ENCODE data around the gene C16orf87. TPM values are rescaled to one million over a fixed set of nuclear protein-coding genes. Genes with fewer than 3 reads are reported as not detected.
A peak's percentile ranks its signal among the peaks of the same experiment; 100 is the strongest.

C16orf87 gene
- total RNA-seq, 1 donor from 2014 or later = 15.2 TPM

DNA sequence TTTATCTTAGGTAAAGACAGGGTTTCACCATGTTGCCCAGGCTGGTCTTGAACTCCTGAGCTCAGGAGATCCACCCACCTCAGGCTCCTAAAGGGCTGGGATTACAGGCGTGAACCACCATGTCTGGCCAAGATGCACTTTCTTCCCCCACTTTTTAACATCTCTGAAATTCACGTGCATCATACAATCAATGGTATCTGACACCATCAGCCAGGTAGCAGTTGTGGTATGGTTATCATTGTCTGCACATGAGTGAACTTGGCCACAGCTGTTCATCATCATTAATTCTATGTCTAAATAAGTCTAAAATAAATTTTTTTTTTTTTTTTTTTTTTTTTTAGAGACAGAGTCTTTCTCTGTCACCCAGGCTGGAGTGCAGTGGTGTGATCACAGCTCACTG, 48.7 kb downstream of the C16orf87 start:
- no peak for ATAC-seq
- intact Hi-C loops (cut with micrococcal nuclease) = no loop called here
- DNase-seq = no peak

DNA sequence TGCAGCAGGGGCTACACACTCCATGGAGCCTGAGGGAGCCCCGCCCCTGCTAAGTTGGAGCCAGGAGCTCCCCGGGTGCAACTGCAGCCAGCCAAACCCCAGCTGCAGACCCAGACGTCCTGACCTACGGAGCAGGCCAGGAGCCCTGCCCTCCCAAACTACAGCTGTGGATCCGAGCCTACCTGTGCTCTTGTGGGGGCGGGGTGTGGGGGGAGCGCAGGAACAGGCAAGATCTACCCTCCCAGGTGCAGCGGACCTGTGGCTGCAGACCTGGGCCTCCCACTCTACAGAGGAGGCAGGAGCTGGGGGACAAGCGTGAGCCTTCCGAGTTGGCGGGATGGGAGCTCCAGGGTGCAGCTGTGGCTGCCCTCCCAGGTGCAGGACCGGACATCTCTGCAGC, 53.2 kb downstream of the C16orf87 start:
- ATAC-seq = no peak
- intact Hi-C loops (cut with micrococcal nuclease) = no loop called here
- no peak for DNase-seq

DNA sequence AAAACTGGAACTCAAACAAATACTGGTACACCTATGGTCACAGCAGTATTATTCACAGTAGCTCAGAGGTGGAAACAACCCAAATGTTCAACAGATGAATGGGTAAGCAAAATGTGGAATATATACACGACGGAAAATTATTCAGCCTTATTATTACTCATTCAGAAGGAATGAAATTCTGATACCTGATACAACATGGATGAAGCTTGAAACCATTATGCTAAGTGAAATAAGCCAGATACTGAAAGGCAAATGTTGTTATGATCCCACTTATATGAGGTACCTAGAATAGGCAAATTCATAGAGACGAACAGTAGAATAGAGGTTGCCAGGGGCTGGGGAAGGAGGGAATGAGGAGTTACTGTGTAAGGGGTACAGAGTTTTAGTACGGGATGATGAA, 55.8 kb downstream of the C16orf87 start:
- ATAC-seq (no peak), DNase-seq (no peak)
- intact Hi-C loops (cut with micrococcal nuclease) = no loop called here

DNA sequence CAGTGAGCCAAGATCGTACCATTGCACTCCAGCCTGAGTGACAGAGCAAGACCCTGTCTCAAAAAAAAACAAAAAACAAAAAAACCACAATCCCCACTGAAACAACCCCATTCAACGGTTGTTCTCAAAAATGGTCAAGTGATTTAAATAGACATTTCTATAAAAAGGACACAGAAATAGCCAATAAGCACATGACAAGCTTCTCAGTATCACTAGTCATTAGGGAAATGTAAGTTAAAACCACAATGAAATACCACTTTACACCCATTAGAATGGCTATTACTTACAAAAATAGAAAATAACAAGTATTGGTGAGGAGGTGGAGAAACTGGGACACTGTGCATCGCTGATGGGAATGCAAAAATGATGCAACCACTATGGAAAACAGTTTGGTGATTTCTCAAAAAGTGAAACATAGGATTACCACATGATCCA, 56.2 kb downstream of the C16orf87 start:
- intact Hi-C loops (cut with micrococcal nuclease) = no loop called here
- ATAC-seq = no peak
- no peak for DNase-seq

DNA sequence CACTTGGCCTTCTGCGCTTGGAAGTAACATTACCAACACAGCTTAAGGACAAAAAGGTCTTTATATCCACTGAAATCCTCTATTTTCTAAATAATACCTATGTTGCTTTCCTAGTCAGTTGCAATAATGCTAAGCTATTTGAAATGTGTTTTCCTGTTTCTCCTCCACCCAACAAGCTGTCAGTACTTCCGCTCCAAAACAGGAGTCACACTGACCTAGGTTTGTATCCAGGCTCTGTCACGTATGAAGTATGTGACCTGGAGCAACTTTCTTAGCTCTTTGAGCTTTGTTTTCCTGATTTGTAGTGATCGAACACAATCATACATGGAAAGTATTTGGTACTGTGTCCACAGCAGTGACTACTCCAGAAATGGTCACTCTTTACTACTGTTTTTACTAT, 58.5 kb downstream of the C16orf87 start:
- DNase-seq (no peak), ATAC-seq (no peak)
- intact Hi-C loops (cut with micrococcal nuclease) = no loop called here

DNA sequence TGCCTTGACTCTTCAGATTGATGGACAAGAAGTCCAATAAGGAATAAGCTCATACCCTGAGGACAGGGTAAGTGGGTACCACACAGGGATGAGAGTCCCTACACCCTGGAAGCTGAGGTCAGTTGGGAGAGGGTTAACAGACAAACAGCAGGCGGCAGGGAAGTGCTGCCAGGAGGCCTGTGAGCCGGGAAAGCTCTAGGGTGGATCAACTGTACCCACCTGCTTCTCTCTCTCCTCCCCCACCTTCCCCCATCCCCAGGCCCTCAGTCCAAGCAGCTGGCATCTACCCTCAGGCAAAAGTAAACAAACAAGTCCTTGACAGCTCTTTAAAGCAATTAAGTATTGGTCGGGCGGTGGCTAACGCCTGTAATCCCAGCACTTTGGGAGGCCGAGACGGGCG, 62.2 kb downstream of the C16orf87 start:
- no peak for ATAC-seq
- no peak for DNase-seq
- intact Hi-C loops (cut with micrococcal nuclease) = no loop called here

DNA sequence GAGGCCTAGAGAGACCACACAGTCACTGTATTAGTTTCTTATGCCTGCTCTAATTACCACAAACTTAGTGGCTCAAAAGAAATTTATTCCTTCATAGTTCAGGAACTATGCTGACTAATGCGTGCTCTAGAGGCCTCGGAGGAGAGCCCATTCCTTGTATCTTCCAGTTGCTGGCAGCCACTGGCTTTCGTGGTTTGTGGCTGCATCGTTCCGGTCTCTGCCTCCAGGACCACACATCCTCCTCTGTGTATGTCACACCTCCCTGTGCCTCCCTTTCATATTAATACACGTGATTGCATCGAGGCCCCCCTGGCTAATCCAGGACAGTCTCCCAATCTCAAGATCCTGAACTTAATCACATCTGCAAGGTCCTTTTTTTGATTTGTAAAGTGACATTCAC, 65.9 kb downstream of the C16orf87 start:
- DNase-seq = no peak
- no peak for ATAC-seq
- intact Hi-C loops (cut with micrococcal nuclease) = no loop called here

DNA sequence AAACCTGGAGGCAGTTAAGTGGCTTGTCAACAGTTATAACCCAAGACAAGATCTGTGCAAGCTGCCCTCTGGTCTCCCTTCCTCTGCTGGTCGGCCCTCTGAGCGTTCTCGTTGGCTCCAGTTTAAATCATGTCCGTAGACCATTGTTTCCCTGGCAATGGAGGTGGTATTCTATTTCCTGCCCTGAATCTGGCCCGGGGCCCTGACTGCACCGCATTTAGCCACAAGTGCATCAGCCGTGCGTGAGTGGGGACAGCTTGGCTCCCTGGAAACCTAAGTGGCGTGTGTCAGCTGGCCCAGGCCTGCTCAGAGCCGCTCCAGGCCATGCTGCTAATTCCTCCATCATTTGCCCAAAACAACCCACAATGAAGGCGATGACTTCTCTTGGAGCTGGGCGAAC, 67.8 kb downstream of the C16orf87 start:
- peak; percentile 89 for ATAC-seq
- intact Hi-C loops (cut with micrococcal nuclease) = no loop called here

DNA sequence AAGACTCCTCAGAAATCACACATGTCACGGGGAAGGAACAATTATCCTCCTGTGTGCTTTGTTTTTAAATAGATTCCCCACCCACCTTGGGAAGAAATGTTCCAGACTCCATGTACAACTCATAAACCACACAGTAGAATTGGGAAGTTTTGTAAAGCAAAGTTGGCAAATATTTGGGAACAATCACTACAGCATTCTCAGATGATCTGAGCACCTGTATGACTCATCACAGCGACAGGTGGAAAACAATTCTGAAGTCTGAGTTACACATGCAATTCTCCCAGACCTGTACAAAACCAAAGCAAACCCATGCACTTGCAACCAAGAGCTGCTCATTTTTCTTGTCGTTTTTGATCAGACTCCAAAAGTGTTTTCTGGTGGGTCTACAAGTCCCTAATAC, 68.4 kb downstream of the C16orf87 start:
- ATAC-seq = no peak
- DNase-seq = no peak
- intact Hi-C loops (cut with micrococcal nuclease) = no loop called here

More for the DNA sequence above, 67.8 kb downstream of the C16orf87 start:
- peak; percentile 90 for DNase-seq

DNA sequence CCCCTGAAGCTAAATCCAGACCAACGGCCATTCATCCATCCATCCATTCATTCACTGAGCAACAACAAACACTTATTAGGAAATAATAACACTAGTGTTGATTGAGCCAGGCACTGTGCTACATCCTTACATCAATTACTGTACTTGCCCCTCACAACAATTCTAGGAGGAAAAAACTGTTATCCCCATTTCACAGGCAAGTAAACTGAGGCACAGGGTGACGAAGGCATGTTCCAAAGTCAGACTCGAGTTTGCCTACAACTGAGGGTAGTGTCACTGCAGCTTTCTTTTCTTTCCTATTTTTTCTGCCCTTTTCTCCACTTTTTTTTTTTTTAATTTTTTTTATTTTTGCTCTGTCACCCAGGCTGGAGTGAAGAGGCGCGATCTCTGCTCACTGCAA, 71.7 kb downstream of the C16orf87 start:
- ATAC-seq = no peak
- no peak for DNase-seq
- intact Hi-C loops (cut with micrococcal nuclease) = no loop called here

DNA sequence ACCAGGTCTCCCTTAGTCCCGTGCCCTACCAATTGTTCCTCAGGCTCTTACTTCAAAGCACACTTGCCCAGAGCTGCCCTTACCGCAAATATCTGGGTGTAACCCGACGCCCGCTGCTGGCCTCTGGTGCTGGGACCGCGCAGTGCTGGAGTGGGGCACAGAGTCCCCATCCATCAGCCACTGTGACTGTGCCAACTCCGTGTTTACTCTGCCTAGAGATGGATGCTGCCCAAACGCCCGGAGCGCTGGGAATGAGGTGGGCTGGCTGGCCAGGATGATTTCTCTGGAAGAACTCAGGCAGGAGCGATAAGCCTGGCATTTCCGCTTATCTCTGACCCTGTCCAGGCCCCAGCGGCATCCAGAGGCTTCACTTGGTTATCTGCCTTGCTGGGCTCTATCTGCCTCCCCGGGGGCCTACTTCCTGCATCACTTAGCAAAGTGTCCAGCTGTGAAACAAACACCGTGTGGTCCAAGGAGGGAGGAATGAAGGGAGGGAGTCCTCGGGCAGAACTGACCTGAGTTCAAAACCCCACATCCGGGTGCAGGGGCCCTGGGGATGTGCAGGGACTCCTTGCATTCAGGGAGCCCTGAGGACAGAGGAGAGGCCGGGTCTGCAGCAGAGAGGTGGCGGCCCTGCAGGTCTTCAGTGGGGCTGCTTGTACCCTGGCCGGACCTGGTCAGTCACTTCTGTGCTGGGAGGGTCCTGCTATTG, 73.5 kb downstream of the C16orf87 start:
- DNase-seq = peak; percentile 90
- intact Hi-C loops (cut with micrococcal nuclease) = no loop called here
- peak; percentile 85 for ATAC-seq

DNA sequence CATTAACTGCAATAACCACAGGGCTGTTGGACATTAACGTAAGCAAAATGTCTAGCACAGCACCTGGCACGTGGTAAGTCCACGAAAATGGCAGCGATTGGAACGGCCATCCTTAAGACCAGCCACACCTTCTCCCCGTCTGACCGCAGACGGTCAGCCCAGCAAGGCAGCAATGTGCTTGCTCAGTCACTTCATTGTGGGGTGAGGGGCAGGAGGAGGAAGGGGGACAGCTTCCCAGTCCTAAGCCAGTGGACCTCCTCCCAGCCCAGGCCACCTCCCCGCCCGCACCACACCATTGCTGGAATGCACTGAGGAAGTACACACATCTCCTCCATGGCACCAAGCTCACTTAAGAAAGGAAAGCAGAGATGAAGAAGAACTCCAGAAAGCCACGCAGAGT, 74.2 kb downstream of the C16orf87 start:
- no peak for DNase-seq
- peak; percentile 27 for ATAC-seq
- intact Hi-C loops (cut with micrococcal nuclease) = no loop called here

DNA sequence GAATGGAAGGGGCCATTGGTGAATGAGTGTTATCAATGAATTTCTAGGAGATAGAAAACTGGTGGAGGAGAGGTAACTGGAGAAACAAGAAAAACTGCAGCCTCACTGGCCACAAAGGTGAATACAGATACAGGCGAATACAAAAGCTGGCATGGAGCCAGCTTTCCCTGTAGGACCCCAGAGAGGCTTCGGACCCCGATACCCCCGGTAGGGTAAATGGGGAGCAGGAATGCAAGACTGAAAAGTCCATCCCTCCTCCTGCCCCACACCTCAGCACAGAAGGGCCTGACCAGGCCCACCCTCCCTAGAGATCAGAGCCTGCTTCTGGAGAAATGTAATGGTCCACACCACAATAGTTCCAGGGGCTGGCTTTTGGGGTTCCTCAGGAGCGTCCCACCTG, 78.0 kb downstream of the C16orf87 start:
- DNase-seq (no peak), ATAC-seq (no peak)
- intact Hi-C loops (cut with micrococcal nuclease) = no loop called here

DNA sequence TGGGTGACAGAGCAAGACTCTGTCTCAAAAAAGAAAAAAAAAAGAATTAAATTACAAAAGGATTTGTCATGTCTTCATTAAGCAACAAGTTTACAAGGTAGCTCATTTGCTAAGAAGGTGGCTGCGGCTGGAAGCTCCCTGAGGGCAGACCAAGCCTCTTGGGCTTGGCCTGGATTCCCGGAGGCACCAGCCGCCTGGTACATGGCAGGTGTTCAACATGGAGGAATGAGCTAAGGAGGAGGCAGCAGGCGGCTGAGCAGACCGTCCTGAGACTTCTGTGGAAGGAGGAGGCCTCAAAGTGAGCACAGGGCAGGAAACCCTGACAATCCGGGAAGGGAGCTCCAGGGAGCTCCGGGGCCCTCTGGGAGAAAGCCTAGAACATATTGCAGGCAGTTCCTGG, 79.6 kb downstream of the C16orf87 start:
- ATAC-seq (no peak), DNase-seq (no peak)
- intact Hi-C loops (cut with micrococcal nuclease) = no loop called here

DNA sequence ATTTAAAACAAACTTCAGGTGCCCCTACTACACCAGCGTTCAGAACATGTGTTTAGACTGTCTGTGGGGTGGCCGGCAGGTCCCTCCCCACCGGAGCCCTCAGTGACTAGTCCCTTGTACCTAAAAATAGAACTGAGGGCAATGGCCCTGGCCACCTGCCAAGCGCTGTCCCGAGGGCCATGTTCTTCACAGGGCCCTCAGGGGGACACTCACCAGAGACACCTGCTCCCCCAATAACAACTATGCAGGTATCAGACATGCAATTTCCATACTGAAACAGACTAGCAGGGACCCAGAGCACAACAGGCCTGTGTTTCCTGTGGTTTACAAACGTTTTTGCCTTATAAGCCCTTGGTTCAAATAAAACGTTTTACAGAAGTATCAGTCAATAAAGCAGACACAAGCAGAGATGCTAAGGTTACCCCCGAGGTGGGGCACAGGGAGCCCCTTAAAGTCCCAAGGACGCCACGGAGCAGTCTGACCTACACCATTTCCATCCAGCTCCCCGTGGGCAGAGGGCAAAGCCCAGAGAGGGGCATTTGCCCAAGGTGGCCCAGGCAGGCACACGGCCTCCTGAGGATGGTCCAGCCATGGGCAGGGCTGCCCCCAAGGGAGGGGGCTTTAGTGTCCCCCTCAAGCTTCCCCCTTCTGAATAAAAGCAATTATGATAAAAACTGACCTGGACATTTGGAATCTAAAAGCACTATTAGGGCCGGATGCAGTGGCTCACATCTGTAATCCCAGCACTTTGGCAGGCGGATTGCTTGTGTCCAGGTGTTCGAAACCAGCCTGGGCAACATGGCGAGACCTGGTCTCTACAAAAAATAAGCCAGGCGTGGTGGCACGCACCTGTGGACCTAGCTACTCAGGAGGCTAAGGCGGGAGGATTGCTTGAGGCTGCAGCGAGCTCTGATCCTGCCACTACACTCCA, 81.9 kb downstream of the C16orf87 start:
- DNase-seq (peak; percentile 90), ATAC-seq (peak; percentile 62)
- intact Hi-C loops (cut with micrococcal nuclease) = no loop called here

DNA sequence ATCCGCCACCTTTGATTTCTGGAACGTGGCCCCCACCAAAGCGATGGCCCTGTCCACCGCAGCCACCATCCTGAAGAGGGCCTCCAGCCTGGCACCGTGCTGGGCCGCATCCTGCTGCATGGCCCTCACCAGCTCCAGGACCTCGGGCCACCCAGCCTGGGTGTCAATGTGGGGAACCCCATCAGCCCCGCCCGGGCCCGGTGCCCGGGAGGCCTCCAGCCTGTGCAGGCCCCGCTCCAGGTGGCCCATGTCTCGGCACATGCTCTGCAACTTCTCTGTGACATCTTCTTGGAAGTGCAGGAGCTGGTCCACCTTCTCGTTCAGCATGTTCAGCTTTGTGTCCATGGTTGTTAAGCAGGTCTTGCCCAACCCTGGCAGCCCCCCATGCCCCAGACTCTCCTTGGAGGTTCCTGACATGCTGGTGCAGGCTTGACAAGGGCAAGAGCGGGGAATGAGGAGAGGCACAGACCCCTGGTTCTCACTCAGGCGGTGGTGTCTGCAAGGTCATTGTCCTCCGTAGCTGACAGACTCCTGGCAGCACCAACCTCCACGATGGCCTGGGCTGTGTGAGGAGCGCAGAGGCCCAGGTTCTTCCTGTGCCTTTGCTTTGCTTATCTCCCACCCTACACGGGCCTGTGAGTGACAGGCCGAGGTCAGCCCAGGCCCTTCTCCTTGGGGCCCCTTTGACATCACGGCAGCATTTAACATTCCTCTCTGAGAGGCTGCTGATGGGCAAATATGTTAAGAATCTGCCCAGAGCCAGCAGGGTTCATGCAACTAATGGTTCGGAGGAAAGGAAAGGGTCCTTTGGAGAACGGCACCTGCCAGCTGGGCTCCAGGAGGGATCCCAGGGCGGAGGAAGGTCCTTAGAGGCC, 83.0 kb downstream of the C16orf87 start, which contains the start of gene MYLK3:
MYLK3 (minus strand) TSS at position 568 of the 875 bp plus-strand sequence; CDS start at position 417, 151 bp downstream.
- peak; percentile 84 for DNase-seq
- peak; percentile 83 for ATAC-seq
- intact Hi-C loops (cut with micrococcal nuclease) = no loop called here

DNA sequence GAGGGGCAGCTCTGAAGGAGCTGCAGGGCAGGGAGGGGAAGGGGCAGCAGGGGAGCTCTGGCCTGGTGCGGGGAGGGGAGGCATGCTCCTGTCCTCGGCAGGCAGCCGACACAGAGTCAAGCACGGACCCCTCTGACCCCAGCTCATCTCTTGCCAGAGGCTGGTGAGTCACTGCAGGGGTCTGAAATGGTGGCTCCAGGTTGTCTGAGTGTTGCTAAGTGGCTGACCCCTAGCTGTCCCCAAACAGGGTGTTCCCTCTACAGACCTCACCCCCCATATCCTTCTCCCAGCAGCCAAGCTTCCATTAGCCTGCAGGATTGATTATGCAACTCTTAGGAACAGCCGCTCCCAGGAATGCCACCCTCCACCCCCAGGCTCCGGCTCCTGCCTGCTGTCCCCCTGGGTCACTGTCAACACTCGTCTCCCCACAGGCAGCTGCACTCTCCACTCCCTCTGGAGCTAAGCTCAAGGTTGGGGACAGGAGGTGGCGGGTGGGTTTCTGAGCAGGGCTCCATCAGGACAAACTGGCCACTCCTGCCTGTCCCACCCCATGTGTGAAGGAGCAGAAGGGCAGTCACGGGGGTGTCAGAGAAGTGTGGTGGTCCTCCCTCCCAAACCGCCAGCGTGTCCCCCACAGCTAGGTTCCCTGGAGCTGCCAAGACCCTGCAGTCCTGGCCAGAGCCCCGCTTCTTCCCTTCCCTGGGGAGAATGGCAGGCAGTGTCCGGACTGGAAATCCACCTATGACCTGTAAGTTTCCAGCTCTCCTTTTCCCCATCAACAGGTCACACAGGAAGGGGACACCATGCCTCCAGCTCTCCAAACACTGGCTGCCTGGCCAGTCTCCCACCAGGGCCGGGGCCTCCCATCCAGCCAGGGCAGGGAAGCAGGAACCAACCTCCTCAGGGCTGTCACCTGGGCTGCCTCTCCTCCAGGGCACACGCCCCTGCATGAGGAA, 83.9 kb downstream of the C16orf87 start:
- intact Hi-C loops (cut with micrococcal nuclease) = no loop called here
- DNase-seq = peak; percentile 78
- ATAC-seq = peak; percentile 60
